ENCODE measurements around the gene PGM2.

Gene PGM2

DNA sequence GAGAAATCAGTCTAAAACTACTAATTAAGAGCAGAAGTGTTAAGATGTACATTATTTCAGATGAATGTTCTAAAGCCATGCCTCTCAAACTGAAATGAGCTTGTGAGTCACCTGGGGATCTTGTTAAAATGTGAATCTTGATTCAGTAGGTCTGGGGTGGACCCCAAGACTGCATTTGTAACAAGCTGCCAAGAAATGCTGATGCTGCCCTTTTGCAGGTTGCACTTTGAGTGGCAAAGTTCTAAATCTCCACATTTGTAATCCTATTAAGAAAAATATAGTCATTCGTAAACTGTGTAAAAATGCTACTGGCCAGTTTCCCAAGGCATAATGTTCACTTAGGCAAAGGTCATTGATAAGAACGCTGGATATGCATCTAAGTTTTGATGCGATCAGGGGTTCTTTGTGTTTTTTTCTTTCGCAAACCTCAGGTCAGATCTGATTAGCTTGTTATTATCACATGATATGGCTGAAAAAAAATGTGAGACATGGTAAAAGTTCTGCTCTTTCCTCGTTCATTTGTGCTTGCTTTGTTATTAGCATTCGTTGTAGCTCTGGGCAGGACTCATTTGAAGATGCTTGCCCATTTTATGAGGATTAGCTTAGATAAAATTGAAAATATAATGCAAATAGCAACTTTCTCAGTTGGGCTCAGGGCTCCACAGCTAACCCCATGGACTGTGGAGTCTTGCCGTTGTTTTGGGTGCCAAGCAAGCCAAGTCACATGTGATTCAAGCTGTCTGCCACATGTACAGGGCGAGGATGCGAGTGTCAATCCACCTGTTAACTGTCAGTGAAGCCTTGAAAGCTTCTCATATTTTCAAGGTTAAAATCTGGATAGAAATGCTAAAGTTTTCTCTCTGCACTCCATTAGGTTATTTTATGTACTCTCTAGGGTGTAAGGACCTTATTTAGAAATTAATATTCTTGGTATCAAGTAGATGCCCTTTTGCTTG lies 76.5 kb downstream of the PGM2 start:
- DNase-seq (ENCODE audit: low spot score): no peak

DNA sequence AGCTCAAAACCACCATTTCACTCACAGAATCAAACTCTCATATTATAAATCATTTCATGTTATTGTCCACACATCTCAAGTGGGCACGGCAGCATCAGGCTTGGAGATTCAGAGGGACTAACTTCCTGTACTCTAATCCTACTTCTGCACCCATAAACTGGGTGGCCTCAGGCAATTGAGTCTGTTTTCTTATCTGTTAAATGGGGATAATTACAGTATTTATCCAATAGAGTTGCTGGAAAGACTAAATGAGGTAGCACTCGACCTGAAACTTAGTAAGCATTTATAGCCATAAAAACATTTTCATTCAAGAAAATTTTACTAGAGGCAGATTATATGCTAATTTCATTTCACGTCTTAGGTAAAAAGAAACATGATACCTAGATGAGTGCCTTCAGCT lies 77.4 kb downstream of the PGM2 start:
- no peak for DNase-seq (ENCODE audit: low spot score)

DNA sequence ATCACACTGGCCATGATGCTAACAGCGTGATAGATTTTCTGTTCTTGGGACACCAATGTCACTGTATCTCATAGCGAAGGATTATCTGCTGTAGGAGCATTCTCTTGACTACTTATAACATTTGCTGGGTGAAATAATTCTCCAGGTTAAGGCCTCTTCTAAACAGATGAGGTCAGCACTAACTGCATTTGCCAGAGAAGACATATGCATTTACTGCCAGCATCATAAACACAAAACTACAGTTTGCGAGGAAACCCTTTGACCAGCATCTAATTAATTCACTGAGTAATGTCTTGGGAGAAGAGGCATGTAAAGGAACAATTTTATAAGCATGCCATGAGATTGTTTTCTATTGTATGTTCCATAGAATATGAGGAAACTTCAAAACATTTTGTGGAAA lies 78.3 kb downstream of the PGM2 start:
- DNase-seq (ENCODE audit: low spot score): no peak

DNA sequence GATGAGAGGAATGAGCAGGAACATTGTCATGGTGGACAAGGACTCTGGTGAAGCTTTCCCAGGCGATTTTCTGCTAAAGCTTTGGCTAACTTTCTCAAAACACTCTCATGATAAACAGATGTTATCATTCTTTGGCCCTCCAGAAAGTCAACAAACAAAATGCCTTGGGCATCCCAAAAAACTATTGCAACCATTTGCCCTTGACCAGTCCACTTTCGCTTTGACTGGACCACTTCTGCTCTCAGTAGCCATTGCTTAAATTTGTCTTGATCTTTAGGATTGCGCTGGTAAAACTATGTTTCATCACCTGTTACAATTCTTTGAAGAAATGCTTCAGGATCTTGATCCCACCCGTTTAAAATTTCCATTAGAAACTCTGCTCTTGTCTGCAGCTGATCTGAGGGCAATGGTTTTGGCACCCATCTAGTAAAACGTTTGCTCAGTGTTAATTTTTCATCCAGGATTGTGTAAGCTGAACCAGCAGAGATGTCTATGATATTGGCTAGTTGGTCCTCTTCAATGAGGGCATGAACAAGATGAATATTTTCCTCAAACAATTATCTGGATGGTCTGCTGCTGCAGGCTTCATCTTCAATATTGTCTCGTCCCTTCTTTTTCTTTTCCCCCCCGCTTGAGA lies 79.2 kb downstream of the PGM2 start:
- DNase-seq (ENCODE audit: low spot score): no peak

DNA sequence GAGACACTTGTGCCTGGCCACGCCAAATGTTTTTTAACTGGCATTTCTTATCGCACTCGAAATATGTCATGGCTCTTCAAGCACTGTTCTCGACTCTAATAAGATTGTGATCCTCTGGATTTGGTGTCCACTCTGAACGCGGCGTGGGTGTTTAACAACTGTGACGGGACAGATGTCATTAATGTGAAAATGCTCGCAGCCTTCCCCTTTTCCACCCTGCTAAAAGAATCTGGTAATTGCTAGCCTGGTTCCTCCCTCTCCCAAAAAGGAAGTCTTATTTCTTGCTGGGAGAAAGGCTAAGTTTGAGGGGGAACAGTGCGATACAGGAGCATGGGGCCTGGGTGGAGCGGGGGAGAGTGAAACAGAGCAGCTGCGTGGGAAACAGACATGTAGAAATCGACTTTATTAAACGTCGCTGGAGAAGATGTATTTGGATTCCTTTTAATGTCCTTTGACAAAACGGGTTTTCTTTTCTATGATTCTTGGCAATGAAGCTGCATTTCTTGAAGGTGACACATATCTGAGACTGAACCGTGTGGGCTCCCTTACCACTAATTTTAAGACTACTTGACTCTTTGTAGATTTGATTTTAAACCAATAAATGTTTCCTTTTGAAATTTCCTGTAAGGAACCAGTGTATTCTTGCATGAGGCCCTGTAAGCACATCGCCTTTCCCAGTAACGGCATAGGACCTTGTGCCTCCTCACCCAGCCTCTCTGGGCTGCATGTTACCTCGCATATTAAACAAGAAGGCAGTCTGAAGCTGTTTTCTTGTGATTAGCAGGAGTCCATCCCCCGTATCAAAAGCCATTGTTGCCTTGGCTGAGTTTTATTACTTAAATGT lies 82.2 kb downstream of the PGM2 start:
- no peak for DNase-seq (ENCODE audit: low spot score)

DNA sequence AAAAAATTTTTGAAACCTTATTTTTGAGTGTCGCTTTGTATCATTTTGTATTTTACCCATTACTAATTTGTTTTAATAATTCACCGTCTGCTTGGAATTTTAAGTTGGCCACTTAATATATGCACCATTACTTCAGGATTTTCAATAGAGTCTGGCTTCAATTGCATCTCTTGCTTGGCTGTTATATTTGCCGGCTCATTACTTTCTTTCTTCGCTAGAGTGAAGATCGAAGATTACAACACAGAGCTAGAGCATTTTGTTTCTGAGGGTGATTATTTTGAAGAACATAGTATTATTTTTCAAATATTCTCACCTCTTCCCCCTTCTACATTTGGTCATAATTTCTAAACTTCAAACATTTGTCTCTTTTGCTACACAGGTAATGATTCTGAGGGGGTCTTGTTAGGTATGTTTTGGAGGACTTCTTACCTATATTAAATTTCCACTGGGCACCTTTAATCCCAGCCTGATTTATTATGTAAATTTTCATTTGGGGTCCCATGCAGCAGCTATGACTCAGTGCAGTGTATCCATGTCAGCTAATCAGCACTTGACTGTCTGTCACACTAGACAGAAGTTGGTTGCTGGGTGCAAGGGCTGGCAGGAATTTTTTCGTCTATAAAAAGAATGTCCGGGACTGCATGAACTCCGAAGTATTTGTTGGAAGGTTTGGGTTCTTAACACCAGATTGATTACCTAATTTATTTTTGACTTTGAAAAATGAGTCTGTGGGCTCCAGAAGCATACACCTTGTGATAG lies 83.0 kb downstream of the PGM2 start:
- no peak for DNase-seq (ENCODE audit: low spot score)

DNA sequence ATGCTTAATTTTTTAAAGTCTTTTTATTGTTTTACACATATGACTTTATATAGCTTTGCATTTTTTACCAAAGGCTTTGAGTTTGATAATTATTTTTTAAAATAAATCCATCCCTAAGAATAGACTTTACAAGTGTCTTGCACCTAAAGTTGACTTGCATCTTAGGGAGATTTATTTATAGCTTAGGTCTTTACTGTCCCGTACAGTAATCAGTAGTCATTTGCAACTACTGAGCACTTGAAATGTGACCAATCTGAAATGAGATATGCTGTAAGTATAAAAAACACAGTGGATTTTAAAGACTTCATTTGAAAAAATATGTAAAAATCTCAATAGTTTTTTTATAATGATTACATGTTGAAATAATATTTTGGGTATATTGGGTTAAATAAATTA lies 83.6 kb downstream of the PGM2 start:
- no peak for DNase-seq (ENCODE audit: low spot score)

Data from hematopoietic multipotent progenitor cell treated with erythropoietin and hydrocortisone succinate and interleukin-3 and kit ligand, for 17 days (in vitro differentiated cells).